GM23248 (cell line): ENCODE data around the gene PFKFB2.

Source experiments
- EZH2 ChIP-seq: fragments of 200-600 bp; sonication (generic); IDR thresholded peaks from 2 replicates; pipeline ENCODE4 v1.6.1; 2018; ENCODE audit warnings: antibody characterized with exemption, mild to moderate bottlenecking; ENCODE audit not compliant: insufficient read depth, poor library complexity, severe bottlenecking
- EZH2phosphoT487 ChIP-seq: fragments of 200-600 bp; sonication (generic); IDR thresholded peaks from 2 replicates; pipeline ENCODE4 v1.6.1; 2018; ENCODE audit warnings: antibody characterized with exemption, moderate library complexity, mild to moderate bottlenecking, low read depth; ENCODE audit not compliant: insufficient read depth

- no peak for TF ChIP-seq EZH2phosphoT487
- no peak for TF ChIP-seq EZH2
Observed at GRCh38 chr1:207115269-207115668, 62.2 kb downstream of the PFKFB2 start.
